ENCODE data around the gene XYLT2. TPM values are rescaled to one million over a fixed set of nuclear protein-coding genes. Genes with fewer than 3 reads are reported as not detected.

Gene XYLT2
- total and polyA plus RNA-seq, 2 of the 8 experiments (the other 6 are each of a cell fraction or from before 2014, with no cell fraction given), result 28.0 to 29.9 TPM

- Histone ChIP-seq H4K5ac (ENCODE audit: insufficient read length, low read depth, low read length) (no peak overlapping the region), H3K4me1 (replicated peaks in 1 of 4; ENCODE audit: control insufficient read depth in 3 of 4, insufficient read depth in 4 of 4, low read length in 3 of 4) (peaks cover 0 to 11% (median 4%) of the 10 kb centered on the region in 4 experiments; a peak in 4 of 7 replicates), H2BK15ac (ENCODE audit: low read length) (no peak overlapping the region), H3K27ac (ENCODE audit: low read depth, low read length) (no peak overlapping the region), H2BK12ac (ENCODE audit: low read depth, low read length) (no peak overlapping the region), H3K79me2 (ENCODE audit: control insufficient read depth in 1 of 2, insufficient read depth in 2 of 2, low read length in 2 of 2) (no peaks in the 10 kb centered on the region), H3K9ac (replicated peaks in 1 of 4; ENCODE audit: extremely low read depth in 1 of 4, low read depth in 3 of 4, low read length in 3 of 4) (no peak overlapping the region), H3K14ac (ENCODE audit: insufficient read length) (no peak overlapping the region), H2BK120ac (replicated peaks; ENCODE audit: low read depth, low read length) (no peak overlapping the region), H3K4ac (replicated peaks; ENCODE audit: insufficient read length, low read depth, low read length) (no peak overlapping the region), H2AK5ac (ENCODE audit: low read depth, low read length) (no peak overlapping the region), H4K8ac (ENCODE audit: extremely low read depth, insufficient read depth, low read length) (no peak overlapping the region), H4K20me1 (replicated peaks in 1 of 2; ENCODE audit: control insufficient read depth in 1 of 2, insufficient read depth in 2 of 2, low read length in 2 of 2) (no peaks in the 10 kb centered on the region), H3K9me3 (ENCODE audit: insufficient read depth in 2 of 2, low read depth in 1 of 2, low read length in 1 of 2) (no peaks in the 10 kb centered on the region), H3K18ac (ENCODE audit: extremely low read depth, low read length) (no peak overlapping the region), H3K27me3 (replicated peaks in 1 of 4; ENCODE audit: control insufficient read depth in 3 of 4, extremely low read depth in 1 of 4, insufficient read depth in 3 of 4, low read length in 3 of 4) (no peaks in the 10 kb centered on the region), H2BK20ac (ENCODE audit: low read length) (no peak overlapping the region), H3K79me1 (ENCODE audit: low read depth, low read length) (no peaks in the 10 kb centered on the region), H2AFZ (ENCODE audit: low read length) (no peak overlapping the region), H3K4me2 (ENCODE audit: insufficient read depth in 1 of 2, low read depth in 2 of 2, low read length in 2 of 2) (no peak overlapping the region), H2BK5ac (ENCODE audit: low read depth, low read length) (no peak overlapping the region), H3K4me3 (ENCODE audit: extremely low read depth in 1 of 4, insufficient read depth in 2 of 4, low read depth in 3 of 4, low read length in 4 of 4) (no peak overlapping the region), H3K36me3 (ENCODE audit: control insufficient read depth in 2 of 4, insufficient read depth in 4 of 4, low read length in 3 of 4) (no peaks in the 10 kb centered on the region), H3K23me2 (ENCODE audit: low read depth, low read length) (peaks cover 2% of the 10 kb centered on the region; the same call in 1 of the 2 replicates), H4K91ac (replicated peaks; ENCODE audit: insufficient read length, low read length) (no peak overlapping the region), H3K56ac (replicated peaks; ENCODE audit: insufficient read length, low read depth, low read length) (no peak overlapping the region), H3K23ac (ENCODE audit: insufficient read length) (no peak overlapping the region)
- ChIA-PET CTCF (ENCODE audit: partially characterized antibody) (interaction anchor here (0.7 to 41.5 kb wide), 8 partner anchors 9 to 128 kb away, joined by 3 to 1349 read pairs (median 4); partner anchors contain the start of genes COL1A1 and SGCA), POLR2A (ENCODE audit: partially characterized antibody) (interaction anchor here (1.6 to 1.7 kb wide), 2 partner anchors 23 to 98 kb away, joined by 3 to 4 read pairs; no protein-coding TSS in a partner anchor)
- WGBS, 2 experiments (ENCODE audit: extremely low coverage in 1 of 2, insufficient coverage in 1 of 2, insufficient read length in 1 of 2, insufficient replicate concordance in 2 of 2, low coverage in 1 of 2, low lambda C conversion rate in 2 of 2, missing lambda C conversion rate in 1 of 2), result 81% methylated on average over 3 of the region's 3 CpGs; no CpG with 5 or more reads in 1 of the 2 experiments
- FAIRE-seq (no peak), DNase-seq (ENCODE audit: low read depth in 1 of 2, low spot score in 2 of 2) (no peak)
- TF ChIP-seq HDAC6 (IDR thresholded peaks at IDR 0.05; ENCODE audit: low read depth, low read length), result no peak
- TF ChIP-seq CBX8 (IDR thresholded peaks at IDR 0.05; ENCODE audit: borderline replicate concordance, low read depth, low read length), result no peak
- no peak for TF ChIP-seq TAF1 (IDR thresholded peaks at IDR 0.05; ENCODE audit: low read depth, low read length)
- TF ChIP-seq YY1 (IDR thresholded peaks at IDR 0.05; ENCODE audit: low read depth, low read length), result no peak
- no peak for TF ChIP-seq KDM5A (IDR thresholded peaks at IDR 0.05; ENCODE audit: low read length)
- no peak for TF ChIP-seq TBP (IDR thresholded peaks at IDR 0.05; ENCODE audit: low read depth, low read length)
- no peak for TF ChIP-seq TAF7 (optimal IDR thresholded peaks at IDR 0.05; ENCODE audit: borderline replicate concordance, low read depth, low read length)
- no peak for TF ChIP-seq RAD21 (IDR thresholded peaks at IDR 0.05 in 1 of 2, conservative IDR thresholded peaks at IDR 0.05 in 1 of 2; ENCODE audit: low read depth in 2 of 2, low read length in 2 of 2)
- no peak for TF ChIP-seq GTF2F1 (IDR thresholded peaks at IDR 0.05; ENCODE audit: borderline replicate concordance, low read depth, low read length)
- no peak for TF ChIP-seq TCF12 (IDR thresholded peaks at IDR 0.05; ENCODE audit: low read depth, low read length)
- no peak for TF ChIP-seq SRF (IDR thresholded peaks at IDR 0.05; ENCODE audit: low read depth, low read length)
- TF ChIP-seq ZNF274 (IDR thresholded peaks at IDR 0.05; ENCODE audit: borderline replicate concordance, extremely low read depth, low read length), result no peak
- TF ChIP-seq SP1 (IDR thresholded peaks at IDR 0.05; ENCODE audit: low read depth, low read length), result no peak
- TF ChIP-seq NANOG (IDR thresholded peaks at IDR 0.05; ENCODE audit: insufficient read depth, low read depth, low read length, poor library complexity, severe bottlenecking), result no peak
These were observed 46.1 kb upstream of the XYLT2 start for GRCh38 chr17:50299776-50300175.
